ENCODE measurements around the gene DHX15. TPM values are rescaled to one million over a fixed set of nuclear protein-coding genes. Genes with fewer than 3 reads are reported as not detected.

Gene DHX15
- total and polyA plus RNA-seq, 9 of the 15 experiments (the other 6 are each of a cell fraction or from before 2014, with no cell fraction given), result 165 to 287 (median 208) TPM

GRCh38 chr4:24583451-24584210 lies 723 bp downstream of the DHX15 start (continued):
- TF ChIP-seq E2F8 (IDR thresholded peaks at IDR 0.05; ENCODE audit: low read depth, partially characterized antibody) (peak; percentile 84), NONO (IDR thresholded peaks at IDR 0.05; ENCODE audit: low read depth in 2 of 2, low read length in 1 of 2) (peak in 1 of 2 experiments; percentile 36; a peak in 1 of 4 replicates), ZNF316 (IDR thresholded peaks at IDR 0.05) (no peak)

- H3K4me3 ChIP-seq, result peak overlapping the region; percentile 90
- peak overlapping the region; percentile 82 to 100; a peak in 3 of 4 replicates for H3K9ac ChIP-seq (ENCODE audit: insufficient read depth in 1 of 2, low read depth in 2 of 2, low read length in 2 of 2)
- peaks cover 77% of the 10 kb centered on the region for H3K79me2 ChIP-seq (ENCODE audit: control insufficient read depth, insufficient read depth, low read length)
- TF ChIP-seq CHD2 (IDR thresholded peaks at IDR 0.05; ENCODE audit: low read depth, low read length) (no peak), E2F8 (IDR thresholded peaks at IDR 0.05; ENCODE audit: low read depth, partially characterized antibody) (no peak), ZBTB11 (CRISPR knock-in tag; IDR thresholded peaks at IDR 0.05) (peak in 1 of 3 experiments; percentile 76; a peak in 2 of 6 replicates), TAF1 (IDR thresholded peaks at IDR 0.05; ENCODE audit: control insufficient read depth, extremely low read depth, insufficient read depth, low read length, severe bottlenecking) (no peak), RBFOX2 (IDR thresholded peaks at IDR 0.05; ENCODE audit: low read depth, low read length) (peak; percentile 36; the same call in 1 of the 2 replicates)
- peaks cover 10 to 23% of the 10 kb centered on the region in 2 experiments for H3K4me1 ChIP-seq (replicated peaks in 1 of 2; ENCODE audit: control insufficient read depth in 2 of 2, insufficient read depth in 2 of 2, low read length in 2 of 2)
- H3K4me2 ChIP-seq (ENCODE audit: insufficient read depth, low read length), result peak overlapping the region; percentile 94
- POLR2A ChIA-PET, result interaction anchor here (1.4 to 3.8 kb wide), 3 partner anchors 9 to 17 kb away, joined by 4 to 31 read pairs (median 4); no protein-coding TSS in a partner anchor
- H3K9me1 ChIP-seq (ENCODE audit: control insufficient read depth, insufficient read depth, low read length), result no peaks in the 10 kb centered on the region
- no TSS peak for BruUV-seq (replicated peaks)
- in situ Hi-C loops (cut with MboI), result no loop called here
- H3K27me3 ChIP-seq (ENCODE audit: control insufficient read depth in 2 of 2, insufficient read depth in 2 of 2, low read length in 2 of 2), result no peaks in the 10 kb centered on the region
- H2AFZ ChIP-seq (ENCODE audit: low read depth, low read length), result no peak overlapping the region
- no peaks in the 10 kb centered on the region for H3K9me3 ChIP-seq (replicated peaks; ENCODE audit: control insufficient read depth, insufficient read depth, low read depth, low read length)
- H3K27ac ChIP-seq (ENCODE audit: extremely low read depth, low read depth, low read length), result peak overlapping the region; percentile 99
- H3K36me3 ChIP-seq (ENCODE audit: control insufficient read depth, insufficient read depth, low read length), result peaks cover 53% of the 10 kb centered on the region
- 0 out of 3 replicates have a peak, but pooled peaks have one; percentile 5 for ATAC-seq
- no peak for FAIRE-seq
- peak in 2 of 4 experiments; percentile 7 to 26 for DNase-seq (ENCODE audit: extremely low read depth in 1 of 4, low spot score in 3 of 4)
- 0% methylated on average over 5 of the region's 5 CpGs for WGBS (ENCODE audit: insufficient coverage, low coverage, missing lambda C conversion rate)
- H4K20me1 ChIP-seq (replicated peaks; ENCODE audit: control insufficient read depth, insufficient read depth, low read length), result peaks cover 57% of the 10 kb centered on the region
- CTCF ChIA-PET (ENCODE audit: low intra/inter-chr PET ratio), result no interaction called here
- intact Hi-C loops (cut with micrococcal nuclease), result no loop called here
These were observed 2.0 kb downstream of the DHX15 start for GRCh38 chr4:24582235-24582832.

All from K562 (cell line).